Pancreas (tissue), 10 donors: ENCODE results near the gene NGLY1. TPM values are rescaled to one million over a fixed set of nuclear protein-coding genes. Genes with fewer than 3 reads are reported as not detected.

Source experiments
- ATAC-seq, 4 donors: fragments of 200-7000 bp; cut with Tn5 transposase; one replicate each; pipeline versions ENCODE4 v1.8.0 to v1.9.1; 2020; ENCODE audit warnings: mild to moderate bottlenecking in 4 of 4, moderate library complexity in 4 of 4
- DNase-seq, 6 donors: peaks; one replicate each; pipeline ENCODE4 v3.0.0-alpha.2; 2020
- FAIRE-seq: peaks from 2 replicates; lab custom pipeline; 2012; peaks lifted over from hg19 to GRCh38; lab: Jason Lieb, UNC
- H3K27ac ChIP-seq, 4 donors: fragments of 200-600 bp; sonication (generic); 1 replicate in 3 of 4; 2 replicates in 1 of 4; pipeline versions ENCODE4 v1.5.0 to v1.8.0; 2020
- H3K27me3 ChIP-seq, 4 donors: fragments of 200-600 bp; one replicate each; pipeline ENCODE4 v1.8.0; 2021
- H3K36me3 ChIP-seq, 3 donors: fragments of 200-600 bp; sonication (generic) in 1 of 3; one replicate each; pipeline versions ENCODE4 v1.5.0 to v1.8.0; 2020 to 2021
- H3K4me1 ChIP-seq, 3 donors: fragments of 200-600 bp; one replicate each; pipeline ENCODE4 v1.8.0; 2021
- H3K4me3 ChIP-seq, 4 donors: fragments of 200-600 bp; sonication (generic) in 2 of 4; one replicate each; pipeline versions ENCODE4 v1.5.0 to v1.8.0; 2020 to 2021
- H3K9me3 ChIP-seq, 4 donors: fragments of 200-600 bp; one replicate each; pipeline ENCODE4 v1.8.0; 2021
- CTCF ChIP-seq, 4 donors: fragments of 200-600 bp; sonication (generic) in 3 of 4; IDR thresholded peaks; one replicate each; pipeline versions ENCODE4 v1.5.0 to v1.8.0; 2021; ENCODE audit warnings: antibody characterized with exemption in 4 of 4
- WGBS, 2 donors: extraction: QIAGEN DNeasy Blood & Tissue Kit; methylation state at CpG; one replicate each; pipeline ENCODE4 v1.1.7; 2013; 5-methylcytosine and 5-hydroxymethylcytosine counted together
- intact Hi-C, 3 donors: fragments of 100-400 bp; cut with DNase I; formaldehyde crosslinking; loops; one replicate each; pipeline versions ENCODE4 v1.11.1 to v1.14.2; 2022
- polyA plus RNA-seq, 2 donors: library from polyadenylated mRNA; stranded (reverse); fragments of 200-250 nt; gene quantifications; one replicate each; pipeline ENCODE4 v1.2.3, GENCODE V29; 2013
- total RNA-seq, 6 donors: library from RNA; stranded (reverse); fragmentation: NEBNext Ultra II Directional in 4 of 6; extraction: Animal tissue kit (Norgen Biotek cat#: 25700) in 4 of 6; gene quantifications; one replicate each; pipeline versions ENCODE4 v1.2.1 to v1.2.4, GENCODE V29; 2021 to 2023
- donor health status: healthy with polysubstance abuse.
- donor health status: DM: no; HTN: no; CAD: no; lungs with moderate emphysema.
- donor health status: DM: no; HTN: no; CAD: no.
- donor health status: control.
- donor health status: control.
- donor health status: Bipolar disorder and iron deficiency.
- donor health status: DM: yes; HTN: yes; CAD: no.
- donor health status: DM: no; HTN: no; CAD: no.
- donor health status: DM: no; HTN: no; CAD: no.
- donor health status: DM: yes; HTN: yes; CAD: no.

Gene NGLY1
- total and polyA plus RNA-seq, 8 donors: 14.0 to 22.6 (median 21.9) TPM

GRCh38 chr3:25724948-25725645, 58.1 kb downstream of the NGLY1 start:
- Histone ChIP-seq H3K9me3 (no peaks in the 10 kb centered on the region), H3K4me3 (no peak overlapping the region), H3K27ac (no peak overlapping the region), H3K27me3 (no peaks in the 10 kb centered on the region), H3K36me3 (no peaks in the 10 kb centered on the region), H3K4me1 (no peaks in the 10 kb centered on the region)
- intact Hi-C loops: no loop called here
- no peak for DNase-seq
- ATAC-seq: no peak
- no peak for TF ChIP-seq CTCF (IDR thresholded peaks at IDR 0.05)
- 97% methylated on average over 2 of the region's 2 CpGs for whole genome bisulfite sequencing, 2 donors
- no peak for FAIRE-seq

GRCh38 chr3:25723802-25724201, 59.4 kb downstream of the NGLY1 start:
- TF ChIP-seq CTCF (IDR thresholded peaks at IDR 0.05): no peak
- no peaks in the 10 kb centered on the region for H3K27me3 ChIP-seq
- no peaks in the 10 kb centered on the region for H3K4me1 ChIP-seq
- H3K9me3 ChIP-seq: no peaks in the 10 kb centered on the region
- 97 to 98% methylated on average over 2 of the region's 2 CpGs for WGBS, 2 donors
- no peak overlapping the region for H3K27ac ChIP-seq
- intact Hi-C loops: no loop called here
- no peak for DNase-seq
- H3K4me3 ChIP-seq: no peak overlapping the region
- FAIRE-seq: no peak
- no peak for ATAC-seq
- no peaks in the 10 kb centered on the region for H3K36me3 ChIP-seq

GRCh38 chr3:25719321-25719720, 63.9 kb downstream of the NGLY1 start:
- TF ChIP-seq CTCF (IDR thresholded peaks at IDR 0.05): no peak
- no peak overlapping the region for H3K27ac ChIP-seq
- H3K27me3 ChIP-seq: no peaks in the 10 kb centered on the region
- ATAC-seq (no peak), DNase-seq (no peak), FAIRE-seq (no peak)
- no peaks in the 10 kb centered on the region for H3K36me3 ChIP-seq
- H3K4me1 ChIP-seq: no peaks in the 10 kb centered on the region
- intact Hi-C loops: no loop called here
- H3K4me3 ChIP-seq: no peak overlapping the region
- WGBS, 2 donors: 92 to 95% methylated on average over 1 of the region's 1 CpG
- no peaks in the 10 kb centered on the region for H3K9me3 ChIP-seq

- Histone ChIP-seq H3K27ac (no peak overlapping the region), H3K4me1 (no peaks in the 10 kb centered on the region), H3K27me3 (no peaks in the 10 kb centered on the region), H3K9me3 (no peaks in the 10 kb centered on the region), H3K36me3 (no peaks in the 10 kb centered on the region), H3K4me3 (no peak overlapping the region)
- FAIRE-seq (no peak), DNase-seq (no peak), ATAC-seq (no peak)
- 84 to 91% methylated on average over 11 of the region's 11 CpGs for WGBS, 2 donors
- TF ChIP-seq CTCF (IDR thresholded peaks at IDR 0.05): no peak
- intact Hi-C loops: no loop called here
These were observed 69.8 kb downstream of the NGLY1 start for GRCh38 chr3:25713341-25713985.

- intact Hi-C loops: no loop called here
- H3K27ac ChIP-seq: no peak overlapping the region
- no peak overlapping the region for H3K4me3 ChIP-seq
- H3K27me3 ChIP-seq: no peaks in the 10 kb centered on the region
- ATAC-seq (no peak), DNase-seq (no peak), FAIRE-seq (no peak)
- H3K9me3 ChIP-seq: no peaks in the 10 kb centered on the region
- TF ChIP-seq CTCF (IDR thresholded peaks at IDR 0.05): no peak
- no peaks in the 10 kb centered on the region for H3K4me1 ChIP-seq
- H3K36me3 ChIP-seq: no peaks in the 10 kb centered on the region
- 92 to 97% methylated on average over 2 of the region's 2 CpGs for WGBS, 2 donors
These were observed 72.2 kb downstream of the NGLY1 start for GRCh38 chr3:25711090-25711489.
